ENCODE measurements around the gene SOHLH2. TPM values are rescaled to one million over a fixed set of nuclear protein-coding genes. Genes with fewer than 3 reads are reported as not detected.
A peak's percentile ranks its signal among the peaks of the same experiment; 100 is the strongest.

SOHLH2 gene
- total RNA-seq, 1 experiment from 2014 or later, result 2.7 TPM

DNA sequence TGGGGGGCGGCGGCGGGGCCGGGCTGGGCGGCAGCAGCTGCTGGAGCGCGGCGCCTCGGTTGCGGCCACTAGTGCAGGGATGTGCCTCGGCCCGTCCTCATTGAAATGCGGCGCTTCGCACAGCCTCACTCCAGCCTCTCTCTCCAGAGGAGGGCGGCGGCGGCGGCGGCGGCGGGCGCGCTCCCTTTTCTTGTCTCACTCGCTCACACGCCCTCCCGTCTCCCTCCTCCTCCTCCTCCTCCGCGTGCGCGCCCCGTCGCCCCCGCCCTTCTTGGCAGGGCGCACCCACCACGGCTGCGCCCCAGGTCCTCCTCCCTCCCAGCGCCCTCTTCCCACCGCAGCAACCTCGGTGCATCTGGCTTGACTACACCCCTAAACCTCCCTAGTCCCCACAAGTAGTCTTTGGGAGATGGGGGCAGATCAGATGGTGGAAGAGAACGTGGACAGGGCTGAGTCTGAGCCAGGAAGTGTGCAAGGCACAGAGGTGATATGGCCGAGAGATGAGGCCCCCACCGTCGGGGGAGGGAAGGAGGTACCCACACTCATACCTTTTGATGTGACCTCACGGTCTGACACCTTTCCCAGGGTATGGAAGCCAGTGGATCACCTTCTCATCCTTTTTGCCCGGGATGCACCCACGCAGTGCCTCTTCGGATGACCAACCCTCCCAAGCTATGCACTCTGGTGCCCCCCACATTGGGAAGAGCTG, 83.0 kb downstream of the SOHLH2 start, which contains the start of gene DCLK1:
Gene DCLK1 (minus strand): TSS at position 161 of the 709 bp plus-strand sequence.
- Histone ChIP-seq H3K9me3 (replicated peaks) (no peaks in the 10 kb centered on the region), H3K27me3 (peaks cover 11% of the 10 kb centered on the region), H3K27ac (no peak within 1 kb of the TSS; the same call in 1 of the 2 replicates), H3K4me3 (peak within 1 kb of the TSS; percentile 59), H3K4me1 (no peaks in the 10 kb centered on the region; the same call in 1 of the 2 replicates), H3K36me3 (no peaks in the 10 kb centered on the region)
- DNase-seq, result peak; percentile 72 to 79

DNA sequence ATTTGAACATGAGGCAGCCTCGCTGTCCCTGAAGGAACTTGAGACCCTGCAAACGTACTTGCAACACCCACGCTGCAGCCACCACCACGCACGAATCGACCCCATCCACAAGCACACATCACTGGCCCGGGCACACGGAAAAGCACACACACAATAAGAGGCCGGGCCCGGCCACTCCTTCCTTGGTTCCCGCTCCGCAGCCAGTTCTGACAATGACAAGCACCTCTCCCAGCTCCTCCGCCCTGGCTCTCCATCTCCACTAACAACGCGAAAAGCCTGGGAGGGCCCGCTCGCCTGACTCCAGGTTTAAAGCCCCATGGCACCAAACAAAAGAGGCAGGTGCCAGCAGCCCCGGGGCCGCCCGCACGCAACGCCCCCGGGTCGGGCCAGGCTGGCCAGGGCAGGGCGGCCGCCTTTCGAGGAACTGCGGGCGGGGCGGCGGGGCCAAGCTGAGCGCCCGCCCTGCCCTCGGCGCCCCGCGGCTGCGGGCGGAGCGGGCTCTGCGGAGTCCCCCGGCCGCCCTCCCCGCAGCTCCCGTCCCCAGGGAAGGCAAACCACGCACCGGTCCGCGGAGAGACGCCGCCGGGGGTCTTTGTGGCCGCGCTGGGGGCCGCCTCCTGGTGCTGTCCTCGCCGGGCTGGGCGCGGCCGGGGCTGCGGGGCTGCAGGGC, 83.7 kb downstream of the SOHLH2 start:
- Histone ChIP-seq H3K27ac (no peak overlapping the region), H3K9me3 (replicated peaks) (no peaks in the 10 kb centered on the region), H3K4me3 (peak overlapping the region; percentile 59), H3K27me3 (peaks cover 11% of the 10 kb centered on the region), H3K4me1 (no peaks in the 10 kb centered on the region; the same call in 1 of the 2 replicates), H3K36me3 (no peaks in the 10 kb centered on the region)
- peak; percentile 43 to 58 for DNase-seq

DNA sequence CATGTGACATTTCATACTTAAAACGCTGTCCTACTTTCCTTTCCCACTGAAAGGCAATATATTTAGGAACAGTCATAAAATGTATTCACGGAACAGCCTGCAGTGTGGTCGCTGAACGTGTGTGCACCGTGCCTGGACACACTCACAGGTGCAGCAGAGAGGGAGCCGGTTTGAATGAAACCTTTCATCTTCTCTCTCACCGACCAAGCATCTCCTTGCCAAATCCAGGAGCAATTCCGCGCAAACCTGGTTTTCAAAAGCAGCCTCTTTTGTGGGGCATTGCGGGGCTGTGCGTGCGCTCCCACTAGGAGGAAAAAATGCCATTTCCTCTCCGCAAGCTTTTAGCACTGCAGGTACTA, 84.2 kb downstream of the SOHLH2 start:
- DNase-seq, result no peak
- H3K36me3 ChIP-seq, result no peaks in the 10 kb centered on the region
- no peaks in the 10 kb centered on the region; the same call in 1 of the 2 replicates for H3K4me1 ChIP-seq
- H3K27me3 ChIP-seq, result peaks cover 11% of the 10 kb centered on the region
- H3K27ac ChIP-seq, result no peak overlapping the region
- H3K4me3 ChIP-seq, result peak overlapping the region; percentile 59
- H3K9me3 ChIP-seq (replicated peaks), result no peaks in the 10 kb centered on the region

DNA sequence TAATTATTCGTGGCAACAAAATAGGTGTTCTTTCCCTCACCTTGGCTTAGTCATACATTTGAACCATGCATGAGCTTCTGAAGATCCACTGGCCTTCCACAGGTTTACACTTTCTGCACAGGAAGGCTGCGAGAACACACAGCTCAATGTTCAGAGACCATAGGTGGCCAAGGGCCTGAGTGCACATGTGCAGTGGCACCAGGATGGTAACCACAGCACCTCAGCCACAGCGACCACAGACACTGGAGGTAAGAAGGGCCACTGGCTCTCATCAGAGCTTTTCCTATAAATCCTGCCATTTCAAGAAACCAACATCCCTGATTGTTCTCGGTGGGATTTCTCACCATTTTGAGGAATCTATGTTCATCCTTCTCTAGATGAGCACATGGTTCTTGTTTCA, 84.8 kb downstream of the SOHLH2 start:
- no peak overlapping the region for H3K4me3 ChIP-seq
- no peak overlapping the region for H3K27ac ChIP-seq
- no peak for DNase-seq
- H3K36me3 ChIP-seq, result no peaks in the 10 kb centered on the region
- H3K9me3 ChIP-seq (replicated peaks), result no peaks in the 10 kb centered on the region
- H3K27me3 ChIP-seq, result peaks cover 11% of the 10 kb centered on the region
- H3K4me1 ChIP-seq, result no peaks in the 10 kb centered on the region; the same call in 1 of the 2 replicates

DNA sequence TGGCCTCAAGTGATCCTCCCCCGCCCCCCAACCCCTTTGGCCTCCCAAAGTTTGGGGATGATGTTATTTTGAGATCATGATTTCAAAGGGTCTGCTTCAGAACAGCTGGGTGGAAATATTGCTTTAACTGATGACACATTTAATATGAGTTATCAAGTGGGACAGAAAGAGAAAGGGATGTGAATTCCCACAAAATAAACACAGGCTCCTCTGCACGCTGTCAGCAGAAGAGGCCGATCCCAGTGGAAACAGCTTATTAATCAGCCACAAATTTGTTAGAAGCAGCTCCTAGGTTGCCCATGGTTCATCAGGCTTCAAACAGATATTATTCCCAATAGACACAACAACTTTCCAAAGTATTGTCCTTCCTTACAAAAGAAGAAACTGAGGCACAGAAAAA, 87.9 kb downstream of the SOHLH2 start:
- DNase-seq, result no peak

DNA sequence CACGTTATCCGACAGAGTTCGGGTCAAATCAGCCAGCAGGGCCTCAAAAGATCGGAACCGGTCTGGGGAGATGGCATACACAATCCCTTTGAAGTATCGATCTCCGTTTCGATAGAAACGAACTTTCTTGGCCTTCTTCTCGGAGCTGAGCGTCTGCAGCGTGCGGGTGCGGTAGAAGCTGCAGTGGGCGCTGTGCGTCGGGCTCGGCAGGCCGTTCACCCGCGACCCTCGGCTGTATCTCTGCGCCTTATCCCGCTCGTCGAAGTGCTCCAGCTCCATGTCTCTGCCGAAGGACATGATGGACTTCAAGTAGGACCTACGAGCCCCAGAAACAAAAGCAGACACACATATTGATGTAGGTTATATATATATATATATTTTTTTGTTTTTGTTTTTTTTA, 88.5 kb downstream of the SOHLH2 start:
- peaks cover 11% of the 10 kb centered on the region for H3K27me3 ChIP-seq
- no peaks in the 10 kb centered on the region for H3K36me3 ChIP-seq
- H3K4me3 ChIP-seq, result no peak overlapping the region
- H3K9me3 ChIP-seq (replicated peaks), result no peaks in the 10 kb centered on the region
- no peaks in the 10 kb centered on the region for H3K4me1 ChIP-seq
- no peak overlapping the region for H3K27ac ChIP-seq
- no peak for DNase-seq

More for the DNA sequence above, 87.9 kb downstream of the SOHLH2 start:
- H3K4me1 ChIP-seq, result no peaks in the 10 kb centered on the region; the same call in 1 of the 2 replicates
- no peaks in the 10 kb centered on the region for H3K9me3 ChIP-seq (replicated peaks)
- H3K36me3 ChIP-seq, result no peaks in the 10 kb centered on the region
- H3K27ac ChIP-seq, result no peak overlapping the region
- no peak overlapping the region for H3K4me3 ChIP-seq
- H3K27me3 ChIP-seq, result peaks cover 11% of the 10 kb centered on the region

DNA sequence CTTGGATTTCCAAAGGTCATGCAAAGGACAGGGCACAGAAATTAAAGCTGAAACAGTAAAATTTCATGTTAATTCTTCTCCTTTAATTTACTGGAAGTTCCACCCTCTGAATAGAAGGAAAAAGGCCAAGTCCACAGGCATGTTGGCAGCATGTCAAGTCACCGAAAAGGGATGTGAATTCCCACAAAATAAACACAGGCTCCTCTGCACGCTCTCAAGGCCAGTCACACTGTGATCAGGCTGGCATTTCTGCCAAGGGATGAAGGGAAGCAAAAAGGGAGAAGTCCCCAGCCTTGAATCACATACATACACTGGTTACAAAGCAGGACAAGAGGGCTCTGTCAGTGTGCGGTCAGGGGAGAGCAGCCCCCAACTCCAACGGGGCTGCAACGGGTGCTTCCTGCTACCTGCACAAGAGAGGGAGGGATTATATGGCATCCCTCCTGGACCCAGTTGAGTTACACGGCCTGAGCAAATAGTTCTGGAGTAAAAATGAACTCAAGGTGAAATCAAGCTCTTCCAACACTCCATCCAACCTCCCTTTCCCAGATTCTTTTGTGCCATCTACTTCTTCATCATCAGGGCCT, 90.0 kb downstream of the SOHLH2 start:
- Histone ChIP-seq H3K27ac (no peak overlapping the region), H3K9me3 (replicated peaks) (no peaks in the 10 kb centered on the region; the same call in 1 of the 2 replicates), H3K36me3 (no peaks in the 10 kb centered on the region), H3K4me1 (no peaks in the 10 kb centered on the region), H3K4me3 (no peak overlapping the region), H3K27me3 (no peaks in the 10 kb centered on the region; the same call in 1 of the 2 replicates)
- no peak for DNase-seq

Other genes with a start within 250 kb of the SOHLH2 start
- 17.0 and 17.9 TPM in 2 replicates for gene DCLK1, start 83.2 kb downstream of the SOHLH2 start, total RNA-seq (2014; rRNA removed; shearing (Covaris generic))
- 5.6 and 8.5 TPM in 2 replicates for gene CCDC169, start 83.3 kb upstream of the SOHLH2 start, total RNA-seq (2014; rRNA removed; shearing (Covaris generic))
- gene SPART, start 131.8 kb upstream of the SOHLH2 start, total RNA-seq (2014; rRNA removed; shearing (Covaris generic)), result 130 and 136 TPM in 2 replicates
- 2.1 and 2.6 TPM in 2 replicates for gene CCNA1, start 217.9 kb upstream of the SOHLH2 start, total RNA-seq (2014; rRNA removed; shearing (Covaris generic))